GM21737 (cell line): ENCODE data around the gene BET1L.
"Not testable (repeated sequence)": the region's sequence is repeated elsewhere in the genome, so short reads cannot be mapped to it uniquely, and the experiment has no call there.

Experiments
- ATAC-seq: cut with Tn5 transposase; IDR thresholded peaks from one replicate; pipeline ENCODE4 v1.9.1; 2021; ENCODE audit warnings: mild to moderate bottlenecking, moderate library complexity; ENCODE audit not compliant: unreplicated experiment

BET1L gene

GRCh38 chr11:230431-230830, 23.2 kb upstream of the BET1L start:
- no peak for ATAC-seq

GRCh38 chr11:227824-228379, 20.7 kb upstream of the BET1L start:
- no peak for ATAC-seq

- ATAC-seq, result no peak
Measured at GRCh38 chr11:225734-226453, 18.7 kb upstream of the BET1L start.

- no peak for ATAC-seq
Measured at GRCh38 chr11:224424-224823, 17.2 kb upstream of the BET1L start.

GRCh38 chr11:223884-224283, 16.7 kb upstream of the BET1L start:
- no peak for ATAC-seq

- ATAC-seq, result no peak
Measured at GRCh38 chr11:223026-223789, 16.0 kb upstream of the BET1L start.

GRCh38 chr11:221998-222789, 15.0 kb upstream of the BET1L start:
- no peak for ATAC-seq

- ATAC-seq, result no peak
Measured at GRCh38 chr11:221539-221938, 14.3 kb upstream of the BET1L start.

- not testable (repeated sequence) for ATAC-seq
Measured at GRCh38 chr11:220641-221215, 13.5 kb upstream of the BET1L start.

- no peak for ATAC-seq
Measured at GRCh38 chr11:218815-219593, 11.8 kb upstream of the BET1L start.

- ATAC-seq, result no peak
Measured at GRCh38 chr11:217704-218103, 10.5 kb upstream of the BET1L start.

GRCh38 chr11:216081-216974, 9.1 kb upstream of the BET1L start:
- no peak for ATAC-seq

- no peak for ATAC-seq
Measured at GRCh38 chr11:215581-216037, 8.4 kb upstream of the BET1L start.

GRCh38 chr11:214083-214482, 6.9 kb upstream of the BET1L start:
- no peak for ATAC-seq

- ATAC-seq, result no peak
Measured at GRCh38 chr11:213111-213510, 5.9 kb upstream of the BET1L start.

GRCh38 chr11:212150-213100, 5.2 kb upstream of the BET1L start:
- no peak for ATAC-seq

- ATAC-seq, result no peak
Measured at GRCh38 chr11:211741-212140, 4.5 kb upstream of the BET1L start.

- no peak for ATAC-seq
Measured at GRCh38 chr11:211295-211694, 4.1 kb upstream of the BET1L start.
